Nephron (organoid): Measurements from ENCODE around the gene PRDM7.
"Not testable (repeated sequence)": the region's sequence is repeated elsewhere in the genome, so short reads cannot be mapped to it uniquely, and the experiment has no call there.

Experiments
- H3K27ac Mint-ChIP-seq, 3 experiments: 2 replicates each; pipeline ENCODE4 v1.8.0; 2020; ENCODE audit warnings: mixed read lengths in 3 of 3, mild to moderate bottlenecking in 2 of 3, moderate library complexity in 1 of 3
- H3K27me3 Mint-ChIP-seq: 2 replicates; pipeline ENCODE4 v1.8.0; 2021; ENCODE audit warnings: low read depth, mild to moderate bottlenecking, moderate library complexity, mixed read lengths
- H3K36me3 Mint-ChIP-seq: 2 replicates; pipeline ENCODE4 v1.8.0; 2020; ENCODE audit warnings: low read depth, mixed read lengths
- H3K4me1 Mint-ChIP-seq: 2 replicates; pipeline ENCODE4 v1.8.0; 2020; ENCODE audit warnings: mixed read lengths
- H3K4me3 Mint-ChIP-seq, 3 experiments: 2 replicates each; pipeline ENCODE4 v1.8.0; 2020; ENCODE audit warnings: mild to moderate bottlenecking in 3 of 3, mixed read lengths in 3 of 3, moderate library complexity in 2 of 3
- H3K9me3 Mint-ChIP-seq: 2 replicates; pipeline ENCODE4 v1.8.0; 2020; ENCODE audit warnings: mixed read lengths
- CTCF ChIP-seq, 3 experiments: fragments of 200-600 bp; sonication (generic); IDR thresholded peaks; one replicate each; pipeline ENCODE4 v1.5.0; 2021; ENCODE audit warnings: antibody characterized with exemption in 3 of 3; ENCODE audit not compliant: unreplicated experiment in 3 of 3

The PRDM7 gene

GRCh38 chr16:90094296-90094695 is 17.2 kb upstream of the PRDM7 start:
- not testable (repeated sequence) for H3K27ac Mint-ChIP-seq, H3K9me3 Mint-ChIP-seq, H3K36me3 Mint-ChIP-seq, H3K4me3 Mint-ChIP-seq, H3K27me3 Mint-ChIP-seq
- H3K4me1 Mint-ChIP-seq: peaks cover 15% of the 10 kb centered on the region

- H3K27me3 Mint-ChIP-seq, H3K27ac Mint-ChIP-seq, H3K36me3 Mint-ChIP-seq, H3K4me3 Mint-ChIP-seq, H3K9me3 Mint-ChIP-seq: not testable (repeated sequence)
- peaks cover 15% of the 10 kb centered on the region for H3K4me1 Mint-ChIP-seq
Measured at GRCh38 chr16:90093799-90094198, 16.7 kb upstream of the PRDM7 start.

GRCh38 chr16:90092781-90093180 is 15.7 kb upstream of the PRDM7 start:
- H3K27me3 Mint-ChIP-seq, H3K9me3 Mint-ChIP-seq, H3K4me3 Mint-ChIP-seq, H3K36me3 Mint-ChIP-seq: not testable (repeated sequence)
- Mint-ChIP-seq H3K27ac (peak overlapping the region; percentile 71 to 80 (median 73)), H3K4me1 (peaks cover 15% of the 10 kb centered on the region)

DNA sequence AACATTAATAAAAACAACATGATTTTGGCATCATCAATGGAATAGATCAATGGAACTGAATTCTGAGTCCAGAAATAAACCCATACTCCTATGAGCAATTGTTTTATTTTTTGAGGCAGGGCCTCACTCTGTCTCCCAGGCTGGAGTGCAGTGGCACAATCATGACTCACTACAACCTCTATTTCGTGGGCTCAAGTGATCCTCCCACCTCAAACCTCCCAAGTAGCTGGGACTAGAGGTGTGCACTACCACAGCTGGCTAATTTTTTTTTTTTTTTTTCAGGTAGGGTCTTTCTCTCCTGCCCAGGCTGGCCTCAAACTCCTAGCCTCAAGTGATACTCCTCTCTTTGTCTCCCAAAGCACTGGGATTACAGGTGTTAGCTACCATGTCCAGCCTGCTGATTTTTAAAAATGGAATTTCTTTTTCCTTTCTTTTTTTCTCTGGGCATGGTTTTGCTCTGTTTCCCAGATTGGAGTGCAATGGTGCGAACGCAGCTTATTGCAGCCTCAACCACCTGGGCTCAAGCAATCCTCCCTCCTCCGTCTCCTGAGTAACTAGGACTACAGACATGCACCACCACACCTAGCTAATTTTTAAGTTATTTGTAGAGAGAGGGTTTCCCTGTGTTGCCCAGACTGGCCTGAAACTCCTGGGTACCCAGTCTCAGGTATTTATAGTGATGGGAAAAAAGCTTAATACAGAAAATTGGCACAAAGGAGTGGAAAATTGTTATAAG is 7.3 kb upstream of the PRDM7 start:
- Mint-ChIP-seq H3K9me3 (peaks cover 5% of the 10 kb centered on the region), H3K4me1 (peaks cover 5% of the 10 kb centered on the region), H3K36me3 (no peaks in the 10 kb centered on the region), H3K27ac (peak overlapping the region in 2 of 3 experiments; percentile 10 to 49), H3K27me3 (peaks cover 36% of the 10 kb centered on the region), H3K4me3 (peak overlapping the region in 1 of 3 experiments; percentile 0)
- no peak for TF ChIP-seq CTCF (IDR thresholded peaks at IDR 0.05; ENCODE audit: unreplicated experiment in 3 of 3)

DNA sequence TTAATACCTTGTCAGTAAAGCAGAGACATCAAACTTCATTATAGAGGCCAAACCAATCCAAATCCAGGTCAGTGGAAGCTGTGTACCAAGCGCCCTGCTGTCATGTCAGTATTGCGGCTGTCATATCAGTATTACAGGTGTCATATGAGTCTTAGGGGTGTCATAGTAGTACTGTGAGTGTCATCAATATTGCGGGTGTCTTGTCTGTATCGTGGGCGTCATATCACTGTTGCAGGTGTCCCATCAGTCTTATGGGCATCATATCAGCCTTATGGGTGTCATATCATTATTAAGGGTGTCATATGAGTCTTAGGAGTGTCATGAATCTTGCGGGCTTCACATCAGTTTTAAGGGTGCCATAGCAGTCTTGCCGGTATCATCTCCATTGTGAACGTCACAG is 6.0 kb upstream of the PRDM7 start:
- Mint-ChIP-seq H3K4me3 (no peak overlapping the region), H3K4me1 (peaks cover 5% of the 10 kb centered on the region), H3K9me3 (peaks cover 5% of the 10 kb centered on the region)

GRCh38 chr16:90081606-90081970 is 4.5 kb upstream of the PRDM7 start:
- TF ChIP-seq CTCF (IDR thresholded peaks at IDR 0.05; ENCODE audit: unreplicated experiment in 3 of 3): no peak
- peaks cover 11% of the 10 kb centered on the region for H3K4me1 Mint-ChIP-seq
- peak overlapping the region in 2 of 3 experiments; percentile 56 to 68 for H3K4me3 Mint-ChIP-seq
- no peaks in the 10 kb centered on the region for H3K36me3 Mint-ChIP-seq
- peaks cover 55% of the 10 kb centered on the region for H3K27me3 Mint-ChIP-seq
- H3K27ac Mint-ChIP-seq: no peak overlapping the region
- peaks cover 5% of the 10 kb centered on the region for H3K9me3 Mint-ChIP-seq

More for the DNA sequence above, 6.0 kb upstream of the PRDM7 start:
- H3K27me3 Mint-ChIP-seq: peaks cover 46% of the 10 kb centered on the region
- no peak overlapping the region for H3K27ac Mint-ChIP-seq
- H3K36me3 Mint-ChIP-seq: no peaks in the 10 kb centered on the region
- no peak for TF ChIP-seq CTCF (IDR thresholded peaks at IDR 0.05; ENCODE audit: unreplicated experiment in 3 of 3)

GRCh38 chr16:90078579-90078895 is 1.4 kb upstream of the PRDM7 start:
- no peaks in the 10 kb centered on the region for H3K36me3 Mint-ChIP-seq
- peaks cover 69% of the 10 kb centered on the region for H3K27me3 Mint-ChIP-seq
- no peaks in the 10 kb centered on the region for H3K9me3 Mint-ChIP-seq
- no peak overlapping the region for H3K27ac Mint-ChIP-seq
- no peak for TF ChIP-seq CTCF (IDR thresholded peaks at IDR 0.05; ENCODE audit: unreplicated experiment in 3 of 3)
- peaks cover 11% of the 10 kb centered on the region for H3K4me1 Mint-ChIP-seq
- no peak overlapping the region for H3K4me3 Mint-ChIP-seq
